HG03039 (cell line): ENCODE measurements around the gene ZFAND2A.
"Not testable (repeated sequence)": the region's sequence is repeated elsewhere in the genome, so short reads cannot be mapped to it uniquely, and the experiment has no call there.

Source experiments
- ATAC-seq: cut with Tn5 transposase; IDR thresholded peaks from one replicate; pipeline ENCODE4 v1.9.1; 2021; ENCODE audit warnings: mild to moderate bottlenecking, moderate library complexity; ENCODE audit not compliant: unreplicated experiment

The ZFAND2A gene

GRCh38 chr7:1175967-1176851, 16.2 kb upstream of the ZFAND2A start:
- ATAC-seq = no peak

GRCh38 chr7:1175597-1175966, 15.6 kb upstream of the ZFAND2A start:
- no peak for ATAC-seq

DNA sequence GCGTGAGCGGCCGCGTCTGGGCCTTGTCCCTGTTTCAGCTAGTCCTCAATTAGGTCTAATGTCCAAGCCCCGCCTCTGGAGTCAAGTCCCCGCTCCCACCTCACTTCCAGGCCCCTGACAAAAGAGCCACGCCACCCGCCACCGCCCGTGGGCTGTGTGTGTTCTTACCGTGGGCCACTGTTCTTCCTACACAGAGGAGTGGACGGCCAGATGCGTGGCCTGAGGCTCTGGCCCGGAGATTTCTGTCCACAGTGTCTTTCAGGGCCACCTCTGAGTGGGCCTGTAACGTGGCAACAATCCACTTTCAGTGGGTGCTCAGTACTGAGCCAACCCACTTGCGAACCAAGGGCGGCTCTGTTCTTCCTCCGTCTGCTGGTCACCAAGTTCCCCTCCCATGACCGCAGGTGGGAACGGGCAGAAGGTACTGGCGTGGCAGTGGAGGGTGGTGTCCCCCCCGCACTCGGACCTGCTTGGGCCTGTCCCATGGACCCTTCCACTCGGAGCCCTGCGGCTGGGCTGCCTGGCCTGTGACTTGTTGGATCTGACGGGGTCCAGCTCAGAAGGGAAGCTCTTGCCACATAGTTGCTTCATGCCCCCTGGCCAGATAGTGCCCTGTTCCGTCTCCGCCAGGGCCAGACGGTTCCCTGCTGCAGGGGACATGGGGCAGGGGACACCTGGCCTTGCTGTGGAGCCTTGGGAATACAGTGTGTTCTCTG, 15.0 kb upstream of the ZFAND2A start:
- ATAC-seq = no peak

DNA sequence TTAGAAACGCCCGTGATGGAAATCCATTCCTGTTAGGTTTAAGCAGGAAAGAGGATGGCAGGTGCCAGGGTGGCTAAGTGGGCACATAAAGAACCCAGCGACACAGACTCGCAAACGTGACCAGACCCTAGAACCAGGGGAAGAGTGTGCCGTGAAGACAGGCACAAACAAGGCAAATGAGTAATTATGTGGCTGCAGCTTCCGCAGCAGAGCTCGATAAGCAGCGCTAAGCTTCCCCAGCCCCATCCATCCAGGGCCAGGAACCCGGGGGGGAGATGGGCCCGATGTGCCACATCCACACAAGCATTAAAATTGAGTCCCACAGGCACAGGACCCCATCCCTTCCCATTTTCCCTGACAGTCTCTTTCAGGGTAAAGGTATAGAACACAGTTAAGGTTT, 14.0 kb upstream of the ZFAND2A start:
- no peak for ATAC-seq

- no peak for ATAC-seq
Measured at GRCh38 chr7:1172666-1173523, 12.9 kb upstream of the ZFAND2A start.

DNA sequence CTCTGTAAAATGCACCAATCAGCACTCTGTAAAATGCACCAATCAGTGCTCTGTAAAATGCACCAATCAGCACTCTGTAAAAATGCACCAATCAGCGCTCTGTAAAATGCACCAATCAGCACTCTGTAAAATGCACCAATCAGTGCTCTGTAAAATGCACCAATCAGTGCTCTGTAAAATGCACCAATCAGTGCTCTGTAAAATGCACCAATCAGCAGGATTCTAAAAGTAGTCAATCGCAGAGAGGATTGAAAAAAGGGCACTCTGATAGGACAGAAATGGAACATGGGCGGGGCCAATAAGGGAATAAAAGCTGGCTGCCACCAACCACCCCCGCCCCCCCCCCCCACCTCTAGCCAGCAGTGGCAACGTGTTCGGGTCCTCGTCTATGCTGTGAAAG, 11.5 kb upstream of the ZFAND2A start:
- ATAC-seq = not testable (repeated sequence)

DNA sequence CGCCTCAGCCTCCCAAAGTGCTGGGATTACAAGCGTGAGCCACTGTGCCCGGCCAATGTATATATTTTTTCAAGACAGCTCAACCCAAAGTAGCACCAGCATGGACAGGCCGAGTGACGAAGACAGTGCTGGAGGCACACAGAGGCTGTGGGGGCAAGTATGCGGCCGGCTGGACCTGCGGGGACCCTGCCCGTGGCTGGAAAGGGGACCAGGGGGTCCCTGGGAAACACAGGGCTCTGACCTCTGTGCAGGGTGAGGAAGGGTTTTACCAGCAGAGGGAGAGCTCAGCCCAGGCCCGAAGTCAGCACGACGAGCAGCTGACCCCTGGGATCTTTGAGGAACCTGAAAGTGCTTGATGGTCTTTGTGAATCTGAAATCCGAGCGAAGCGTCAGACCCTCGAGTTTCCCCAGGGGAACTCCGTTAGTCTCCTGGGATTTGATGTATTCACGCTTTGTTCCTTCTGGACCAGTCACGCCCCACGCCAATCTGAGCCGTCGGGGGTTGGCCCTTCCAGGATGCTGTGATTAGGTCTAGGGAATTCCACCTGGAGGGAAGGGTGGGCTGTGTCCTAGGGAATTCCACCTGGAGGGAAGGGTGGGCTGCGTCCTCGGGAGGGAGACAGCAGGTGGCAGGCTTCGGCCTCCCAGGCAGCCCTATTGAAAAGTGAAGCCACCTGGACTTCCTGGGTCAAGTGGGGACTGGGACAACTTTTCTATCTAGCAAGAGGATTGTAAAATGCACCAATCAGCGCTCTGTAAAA, 10.9 kb upstream of the ZFAND2A start:
- no peak for ATAC-seq

DNA sequence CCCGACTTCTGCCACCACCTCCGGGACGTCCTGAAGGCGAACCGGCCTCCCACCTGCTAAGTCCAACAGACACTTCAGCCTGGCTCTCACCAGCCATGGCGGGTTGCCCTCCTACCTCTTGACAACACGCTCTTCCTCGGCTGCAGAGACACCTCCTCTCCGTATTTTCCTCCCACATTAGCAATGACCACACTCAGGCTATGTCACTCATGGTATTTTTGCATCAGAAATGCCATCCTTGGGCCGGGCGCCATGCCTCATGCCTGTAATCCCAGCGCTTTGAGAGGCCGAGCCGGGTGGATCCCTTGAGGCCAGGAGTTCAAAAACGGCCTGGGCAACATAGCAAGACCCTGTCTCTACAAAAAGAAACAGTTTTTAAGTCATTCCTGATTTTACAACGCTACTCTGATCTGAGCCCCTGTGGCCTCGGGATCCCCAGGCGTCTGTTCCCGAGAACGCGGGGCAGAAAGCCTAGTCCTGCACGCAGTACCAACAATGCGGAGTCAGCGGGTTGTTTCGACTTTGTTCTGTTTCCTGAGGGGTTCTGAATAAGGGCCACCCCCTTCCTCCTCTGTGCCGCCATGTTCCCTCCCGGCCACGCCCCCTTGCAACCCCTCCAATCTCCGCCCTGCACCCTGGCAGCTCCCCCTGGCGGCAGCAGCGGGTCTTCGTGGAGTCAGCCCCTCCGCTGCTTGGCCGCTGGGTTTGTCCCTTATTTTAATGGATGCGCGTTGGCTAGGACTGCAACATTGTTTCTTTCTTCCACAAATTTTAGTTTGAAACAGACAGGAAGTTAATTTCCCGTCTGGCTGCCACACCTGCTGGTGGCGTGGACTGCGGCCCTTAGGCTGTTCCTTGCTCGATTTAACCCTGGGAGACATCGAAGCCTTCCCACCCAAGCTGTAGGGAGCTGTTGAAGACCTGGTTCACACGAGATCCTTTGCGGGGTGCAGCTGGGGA, 9.7 kb upstream of the ZFAND2A start:
- peak; percentile 75 for ATAC-seq

GRCh38 chr7:1168422-1168821, 8.4 kb upstream of the ZFAND2A start:
- ATAC-seq = no peak

GRCh38 chr7:1164436-1164835, 4.4 kb upstream of the ZFAND2A start:
- no peak for ATAC-seq

- ATAC-seq = no peak
Measured at GRCh38 chr7:1163121-1163520, 3.1 kb upstream of the ZFAND2A start.

- no peak for ATAC-seq
Measured at GRCh38 chr7:1160670-1161021, 650 bp upstream of the ZFAND2A start.

GRCh38 chr7:1159231-1159630, 765 bp downstream of the ZFAND2A start:
- not testable (repeated sequence) for ATAC-seq

DNA sequence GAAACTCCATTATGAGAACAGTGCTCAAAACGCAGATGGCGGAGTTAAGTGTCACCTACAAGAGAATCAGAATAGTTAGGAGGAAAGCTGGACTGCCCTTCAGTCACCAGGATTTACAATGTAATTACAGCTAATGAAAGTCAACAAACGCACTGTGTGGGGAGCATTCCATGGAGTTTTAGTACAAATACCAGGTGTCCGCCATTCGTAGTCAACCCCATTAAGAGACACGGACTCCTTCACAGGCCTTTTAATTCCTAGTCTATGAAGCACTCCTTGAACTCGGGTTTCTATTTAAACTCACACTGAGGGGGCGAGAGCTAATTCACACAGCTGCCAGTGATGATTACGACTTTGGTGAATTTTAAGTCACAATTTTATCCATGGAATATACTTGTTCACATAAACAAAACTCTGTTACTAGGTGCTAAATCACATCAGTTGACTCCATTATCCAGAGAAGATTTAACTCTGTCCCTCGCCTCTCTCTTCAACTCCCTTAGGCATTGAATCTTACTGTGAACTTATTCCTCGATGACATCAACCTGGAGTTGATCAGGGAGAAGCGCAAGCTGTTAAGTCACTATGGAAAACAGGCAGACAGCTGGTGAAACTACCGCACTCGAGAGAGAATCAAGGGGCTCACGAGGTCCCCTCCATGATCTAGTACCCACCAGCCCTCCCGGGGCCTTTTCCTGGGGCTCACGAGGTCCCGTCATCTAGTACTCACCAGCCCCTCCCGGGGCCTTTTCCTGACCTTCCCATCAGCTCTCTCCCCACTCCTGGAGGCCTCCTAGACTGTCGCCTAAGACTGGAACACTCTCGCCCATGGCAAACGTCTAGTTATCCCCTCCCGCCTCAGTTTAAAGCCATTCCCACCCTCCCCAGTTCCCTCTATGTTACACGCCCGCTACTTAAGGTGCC, 1.5 kb downstream of the ZFAND2A start:
- ATAC-seq = no peak

DNA sequence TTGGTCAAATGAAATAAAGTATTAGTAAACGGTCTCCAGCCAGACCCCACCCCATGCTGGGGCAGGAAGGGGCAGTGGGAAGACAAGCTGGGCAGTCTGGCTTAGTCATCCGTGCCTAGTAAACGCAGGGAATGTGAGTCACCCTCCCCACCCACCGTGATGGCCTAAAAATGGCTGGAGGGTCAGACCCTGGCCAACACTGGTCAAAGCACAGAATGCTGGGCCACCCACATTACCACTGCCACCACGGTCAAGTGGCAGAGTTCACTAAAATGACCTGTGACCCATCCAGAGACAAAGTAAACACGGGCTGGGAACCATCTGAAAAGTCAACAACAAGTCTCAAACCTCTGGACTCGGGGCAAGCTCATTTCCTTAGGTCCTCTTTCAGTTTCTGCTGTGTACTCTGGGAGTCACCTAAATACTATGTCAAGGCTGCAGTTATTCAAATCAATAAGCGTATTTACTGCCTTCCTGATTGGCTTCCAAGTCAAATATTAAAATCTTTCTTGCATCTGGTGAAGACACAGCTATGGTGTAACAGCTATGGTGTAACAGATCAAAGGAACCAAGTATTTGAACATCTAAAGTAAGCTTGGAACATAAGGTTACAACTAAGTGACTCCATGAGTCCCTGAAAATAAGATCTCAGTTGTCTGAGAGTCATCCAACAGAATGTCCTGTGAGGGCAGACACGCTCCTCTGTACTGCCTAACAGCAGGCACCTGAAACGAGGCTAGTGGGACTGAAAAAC, 3.0 kb downstream of the ZFAND2A start:
- ATAC-seq = no peak

- not testable (repeated sequence) for ATAC-seq
Measured at GRCh38 chr7:1155818-1156781, 3.9 kb downstream of the ZFAND2A start.
